A673 (cell line): ENCODE data around the gene CLEC18B. TPM values are rescaled to one million over a fixed set of nuclear protein-coding genes. Genes with fewer than 3 reads are reported as not detected.
"Not testable (repeated sequence)": the region's sequence is repeated elsewhere in the genome, so short reads cannot be mapped to it uniquely, and the experiment has no call there.

Source experiments
- BruUV-seq: library from RNA; stranded (reverse); fragments of 400-500 nt; replicated peaks from 2 replicates; lab custom pipeline; 2021; lab: Mats Ljungman, UMichigan
- CTCF ChIA-PET: fragments of 300-600 bp; sonication (Branson Sonifier 250); formaldehyde crosslinking; loops from one replicate; lab custom pipeline; 2022; ENCODE audit warnings: antibody characterized with exemption; lab: Charles Lee
- POLR2A ChIA-PET: fragments of 300-600 bp; sonication (Branson Sonifier 250); formaldehyde crosslinking; loops from one replicate; lab custom pipeline; 2022; ENCODE audit warnings: antibody characterized with exemption; ENCODE audit not compliant: low non-redundant PET; lab: Charles Lee
- DNase-seq: peaks from one replicate; pipeline ENCODE4 v3.0.0-alpha.2; 2015; ENCODE audit warnings: low spot score
- H3K27ac ChIP-seq: fragments of 200-600 bp; sonication (generic); 2 replicates; pipeline ENCODE4 v1.5.1; 2016; ENCODE audit warnings: mixed run types, low read depth, mild to moderate bottlenecking, mixed read lengths, antibody characterized with exemption, low read length; ENCODE audit not compliant: poor library complexity, severe bottlenecking
- H3K27me3 ChIP-seq: fragments of 200-600 bp; sonication (generic); replicated peaks from 2 replicates; pipeline ENCODE4 v1.6.1; 2017; ENCODE audit warnings: mixed run types, low read depth, mild to moderate bottlenecking, mixed read lengths, antibody characterized with exemption, low read length; ENCODE audit not compliant: insufficient read depth, poor library complexity
- H3K36me3 ChIP-seq: fragments of 200-600 bp; sonication (generic); 2 replicates; pipeline ENCODE4 v1.6.1; 2016; ENCODE audit warnings: mixed run types, mild to moderate bottlenecking, mixed read lengths, antibody characterized with exemption, low read length; ENCODE audit not compliant: insufficient read depth, poor library complexity, severe bottlenecking
- H3K4me1 ChIP-seq: fragments of 200-600 bp; sonication (generic); 2 replicates; pipeline ENCODE4 v1.6.1; 2017; ENCODE audit warnings: mixed run types, mild to moderate bottlenecking, mixed read lengths, antibody characterized with exemption, low read length; ENCODE audit not compliant: insufficient read depth, poor library complexity, severe bottlenecking
- H3K4me3 ChIP-seq: fragments of 200-600 bp; sonication (generic); 2 replicates; pipeline ENCODE4 v1.5.1; 2016; ENCODE audit warnings: low read depth, mixed run types, mild to moderate bottlenecking, mixed read lengths, low read length; ENCODE audit not compliant: poor library complexity, severe bottlenecking
- H3K9me3 ChIP-seq: fragments of 200-600 bp; sonication (generic); 2 replicates; pipeline ENCODE4 v1.6.1; 2016; ENCODE audit warnings: mixed run types, low read depth, mild to moderate bottlenecking, mixed read lengths, antibody characterized with exemption, low read length; ENCODE audit not compliant: poor library complexity, severe bottlenecking
- intact Hi-C: fragments of 100-400 bp; cut with micrococcal nuclease; formaldehyde crosslinking; loops from one replicate; pipeline ENCODE4 v1.10.0; 2022; ENCODE audit not compliant: unreplicated experiment
- total RNA-seq: library from RNA; stranded (reverse); gene quantifications from 2 replicates; pipeline ENCODE4 v1.2.3, GENCODE V29; 2021

CLEC18B gene
- total RNA-seq, 1 experiment from 2014 or later: 37.7 TPM

DNA sequence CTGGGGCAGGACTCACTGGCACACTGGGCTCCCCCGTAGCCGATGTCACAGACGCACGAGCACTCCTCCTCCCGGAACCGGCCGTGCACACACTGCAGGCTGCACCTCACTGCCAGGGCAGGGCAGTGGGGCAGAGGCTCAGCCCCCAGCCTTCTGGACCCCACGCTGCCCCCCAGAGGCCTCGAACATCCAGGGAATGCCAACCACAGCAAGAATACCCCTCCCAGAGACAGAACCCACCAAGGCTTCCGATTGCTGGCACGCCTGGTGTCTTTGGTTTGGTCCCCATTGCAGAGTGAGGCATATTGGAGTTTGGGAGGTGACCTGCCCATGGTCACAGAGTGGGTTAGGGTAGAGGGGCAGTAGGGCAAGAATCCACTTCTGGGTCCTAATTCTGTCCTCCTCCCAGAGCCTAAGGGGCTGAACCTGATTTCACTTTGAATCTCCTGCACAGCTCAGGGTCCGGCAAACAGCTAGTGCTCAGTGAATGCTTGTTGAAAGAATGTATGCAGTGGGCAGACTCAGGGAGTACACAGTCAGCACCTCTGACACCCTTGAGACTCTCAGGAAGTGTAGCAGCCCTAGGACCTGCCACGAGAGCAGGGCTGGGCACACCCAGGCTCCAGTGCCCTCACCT, 9.0 kb downstream of the CLEC18B start:
- CTCF ChIA-PET: not testable (repeated sequence)

DNA sequence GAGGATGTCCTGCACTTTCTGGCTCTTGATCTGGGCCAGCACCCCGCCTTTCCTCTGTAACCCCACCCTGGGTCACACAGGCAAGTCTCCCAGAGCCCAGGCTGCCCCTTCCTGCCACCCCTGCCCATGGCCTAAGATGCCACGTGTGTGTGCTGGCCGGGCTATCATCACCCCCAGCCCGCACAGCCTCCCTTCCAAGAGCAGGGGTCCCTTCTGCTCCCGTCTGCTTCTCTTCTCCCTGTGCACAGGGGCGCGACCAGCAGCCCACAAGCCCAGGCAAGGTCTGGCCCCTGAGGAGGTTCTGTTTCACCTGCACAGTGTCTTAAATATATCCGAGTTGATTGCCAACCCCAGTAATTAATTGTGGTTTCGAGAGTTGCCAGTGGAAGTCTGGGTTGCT, 10.3 kb downstream of the CLEC18B start:
- H3K4me1 ChIP-seq, H3K27ac ChIP-seq, H3K9me3 ChIP-seq, H3K36me3 ChIP-seq, intact Hi-C loops, H3K27me3 ChIP-seq, DNase-seq, CTCF ChIA-PET, H3K4me3 ChIP-seq, POLR2A ChIA-PET, BruUV-seq: not testable (repeated sequence)

More for the DNA sequence above, 9.0 kb downstream of the CLEC18B start:
- DNase-seq, H3K36me3 ChIP-seq, H3K27ac ChIP-seq, intact Hi-C loops, H3K4me3 ChIP-seq, H3K9me3 ChIP-seq, BruUV-seq, H3K27me3 ChIP-seq, H3K4me1 ChIP-seq, POLR2A ChIA-PET: not testable (repeated sequence)

DNA sequence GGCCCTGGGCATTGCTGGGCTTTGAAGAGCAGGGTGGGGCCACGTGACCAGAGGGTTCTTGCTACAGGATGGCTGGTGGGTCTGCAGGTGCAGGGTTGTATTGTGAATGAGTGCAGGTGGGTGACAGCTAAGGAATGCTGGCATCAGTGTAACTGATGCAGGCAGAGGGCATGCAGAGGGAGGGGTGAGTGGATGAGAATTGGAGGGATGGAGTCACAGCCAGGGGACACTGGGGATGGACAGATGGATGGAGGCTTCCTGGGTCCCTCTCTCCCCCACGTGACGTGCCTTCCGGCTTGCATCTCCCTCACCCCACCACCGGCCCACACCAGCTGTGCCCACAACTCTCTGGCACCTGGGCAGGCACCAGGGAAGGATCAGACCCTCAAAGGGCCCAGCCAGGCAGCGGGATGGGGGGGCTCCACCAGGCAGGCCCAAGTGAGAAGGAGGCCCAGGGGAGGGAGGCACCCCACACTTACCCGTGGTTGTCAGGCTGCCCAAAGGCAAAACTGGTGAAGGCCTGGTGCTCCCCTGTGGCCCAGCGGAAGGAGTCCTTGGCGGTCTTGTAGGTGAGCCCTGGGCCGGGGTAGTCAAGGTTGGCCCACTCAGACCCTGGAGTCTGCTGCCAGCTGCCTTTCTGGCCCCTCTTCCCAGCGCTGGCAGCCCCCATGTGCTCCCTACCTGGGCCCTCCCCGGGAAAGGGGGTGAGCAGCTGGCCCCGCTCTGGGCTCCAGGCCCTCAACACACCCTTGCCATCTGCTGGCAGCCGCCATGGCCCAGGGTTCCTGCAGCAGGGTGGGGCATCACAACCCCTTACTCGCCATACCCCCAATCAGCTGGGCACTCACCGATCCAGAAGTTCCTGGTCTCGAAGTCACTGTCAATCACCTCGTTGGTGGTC, 11.0 kb downstream of the CLEC18B start:
- H3K4me3 ChIP-seq, H3K27ac ChIP-seq, H3K9me3 ChIP-seq, BruUV-seq, H3K36me3 ChIP-seq, DNase-seq, H3K27me3 ChIP-seq, intact Hi-C loops, POLR2A ChIA-PET, CTCF ChIA-PET, H3K4me1 ChIP-seq: not testable (repeated sequence)

DNA sequence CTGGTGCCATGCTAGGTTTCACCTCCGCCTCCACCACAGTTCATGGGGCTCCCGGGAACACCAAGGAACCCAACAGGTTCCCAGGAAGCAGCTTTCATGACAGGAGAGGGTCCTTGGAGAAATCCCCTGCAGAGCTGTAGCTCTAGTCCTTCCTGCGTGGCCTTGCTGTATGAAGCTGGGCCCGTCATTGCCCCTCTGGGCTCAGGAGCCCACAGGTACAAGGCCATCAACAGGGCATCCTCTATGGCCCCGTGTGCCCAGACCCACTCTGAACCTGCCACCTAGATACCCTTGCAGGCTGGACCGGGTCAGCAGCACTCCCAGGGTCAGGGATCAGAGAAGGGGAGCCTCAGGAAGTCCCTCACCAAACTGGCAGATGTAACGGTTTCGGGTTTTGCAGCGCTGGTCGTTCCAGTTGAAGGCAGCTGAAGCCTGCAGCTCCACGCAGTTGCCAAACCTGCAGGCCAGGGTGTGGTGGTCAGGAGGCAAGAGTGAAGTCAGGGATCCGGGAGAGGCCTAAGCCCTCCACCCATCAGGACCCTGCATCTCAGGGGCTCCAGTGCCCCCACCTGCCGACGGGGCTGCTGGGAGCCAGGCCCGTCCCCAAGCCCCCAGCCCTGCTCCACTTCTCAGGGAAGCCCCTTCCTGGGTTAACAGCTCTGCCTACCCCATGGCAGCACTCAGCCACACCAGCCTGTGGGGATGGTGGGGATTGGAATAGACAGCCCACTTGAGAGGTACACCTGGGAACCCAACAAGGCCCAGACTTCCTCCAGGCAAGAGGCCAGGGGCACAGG, 11.9 kb downstream of the CLEC18B start:
- POLR2A ChIA-PET, H3K36me3 ChIP-seq, H3K27ac ChIP-seq, H3K9me3 ChIP-seq, BruUV-seq, H3K4me1 ChIP-seq, H3K27me3 ChIP-seq, intact Hi-C loops, CTCF ChIA-PET, DNase-seq, H3K4me3 ChIP-seq: not testable (repeated sequence)

DNA sequence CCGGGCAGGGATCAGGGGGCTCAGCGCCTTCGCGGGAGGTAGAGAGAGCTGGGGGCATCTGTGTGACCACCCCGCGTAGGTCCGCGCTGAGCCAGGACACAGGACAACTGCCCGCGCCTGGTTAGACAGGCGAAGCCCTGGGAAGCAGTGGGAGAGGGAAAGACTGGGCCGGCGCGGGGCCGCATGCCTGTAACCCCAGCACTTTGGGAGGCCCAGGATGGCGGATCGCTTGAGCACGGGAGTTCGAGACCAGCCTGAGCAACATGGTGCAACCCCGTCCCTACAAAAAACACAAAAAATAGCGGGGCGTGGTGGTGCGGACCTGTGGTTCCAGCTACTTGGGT, 13.9 kb downstream of the CLEC18B start:
- H3K27ac ChIP-seq, intact Hi-C loops, H3K36me3 ChIP-seq, DNase-seq, H3K27me3 ChIP-seq, H3K4me3 ChIP-seq, H3K4me1 ChIP-seq, H3K9me3 ChIP-seq, CTCF ChIA-PET, POLR2A ChIA-PET, BruUV-seq: not testable (repeated sequence)

DNA sequence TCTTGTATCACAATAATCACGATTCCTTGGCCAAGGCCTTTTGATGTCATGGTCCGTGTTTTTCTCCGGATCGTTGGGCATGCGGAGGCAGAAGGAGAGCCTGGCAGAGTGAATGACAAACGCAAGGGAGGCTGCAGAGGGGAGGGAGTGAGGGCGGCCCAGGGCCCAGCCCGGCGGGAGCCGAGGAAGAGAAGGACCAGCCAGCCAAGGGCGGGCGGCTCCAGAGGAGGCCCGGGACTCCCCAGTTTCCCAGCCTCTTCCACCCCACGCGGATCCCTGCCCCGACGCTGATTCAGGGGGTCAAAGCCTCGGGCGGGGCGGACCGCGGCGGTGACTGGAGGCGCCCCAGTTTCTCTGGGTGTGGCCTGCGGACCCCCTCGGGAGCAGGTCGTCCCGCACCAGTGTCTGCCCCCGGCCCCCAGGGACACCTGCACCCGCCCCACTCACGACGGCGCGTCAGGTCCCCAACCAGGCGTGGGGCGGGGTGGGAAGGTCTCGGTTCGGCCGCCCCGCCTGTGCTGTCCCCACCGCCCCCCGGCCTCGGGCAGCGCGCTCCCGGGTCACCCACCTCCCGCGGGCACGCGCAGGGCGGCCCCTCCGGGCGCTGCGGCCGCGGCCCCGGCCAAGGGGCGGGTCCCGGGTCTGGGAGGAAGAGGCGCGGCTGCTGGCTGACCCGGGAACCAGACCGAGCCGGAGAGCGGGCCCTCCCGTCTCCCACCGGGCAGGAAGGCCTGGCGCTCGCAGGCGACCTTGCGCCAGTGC, 14.5 kb downstream of the CLEC18B start:
- BruUV-seq: not testable (repeated sequence)

More for the DNA sequence above, 14.5 kb downstream of the CLEC18B start:
- H3K27me3 ChIP-seq, DNase-seq, intact Hi-C loops, POLR2A ChIA-PET, CTCF ChIA-PET, H3K27ac ChIP-seq, H3K9me3 ChIP-seq, H3K36me3 ChIP-seq, H3K4me3 ChIP-seq, H3K4me1 ChIP-seq: not testable (repeated sequence)
